Skeletal muscle tissue (tissue), 4 donors: Measurements from ENCODE around the gene NF1. TPM values are rescaled to one million over a fixed set of nuclear protein-coding genes. Genes with fewer than 3 reads are reported as not detected.

Source experiments
- H3K27ac ChIP-seq: one replicate; pipeline ENCODE4 v1.7.0; 2013; ENCODE audit warnings: mild to moderate bottlenecking, low read depth, low read length, inconsistent platforms
- H3K27me3 ChIP-seq, 3 donors: one replicate each; pipeline ENCODE4 v1.7.0; 2013; ENCODE audit warnings: low read length in 3 of 3; ENCODE audit not compliant: control insufficient read depth in 3 of 3, insufficient read depth in 3 of 3
- H3K36me3 ChIP-seq, 3 donors: one replicate each; pipeline ENCODE4 v1.7.0; 2013; ENCODE audit warnings: low read length in 3 of 3; ENCODE audit not compliant: control insufficient read depth in 3 of 3, insufficient read depth in 3 of 3
- H3K4me1 ChIP-seq, 3 donors: one replicate each; pipeline ENCODE4 v1.7.0; 2013; ENCODE audit warnings: low read length in 3 of 3, mild to moderate bottlenecking in 3 of 3; ENCODE audit not compliant: control insufficient read depth in 3 of 3, insufficient read depth in 3 of 3
- H3K4me3 ChIP-seq, 3 donors: one replicate each; pipeline ENCODE4 v1.7.0; 2013; ENCODE audit warnings: low read length in 3 of 3
- H3K9ac ChIP-seq, 3 donors: one replicate each; pipeline ENCODE4 v1.7.0; 2013; ENCODE audit warnings: low read length in 3 of 3, mild to moderate bottlenecking in 3 of 3, moderate library complexity in 2 of 3, low read depth in 1 of 3
- H3K9me3 ChIP-seq, 3 donors: one replicate each; pipeline ENCODE4 v1.7.0; 2013; ENCODE audit warnings: low read length in 3 of 3; ENCODE audit not compliant: control insufficient read depth in 3 of 3
- total RNA-seq: library from RNA; depleted of rRNA; stranded (reverse); fragments of >200 nt; gene quantifications from one replicate; pipeline ENCODE4 v1.2.3, GENCODE V29; 2014
- donor health status: Osteomylitis.

The NF1 gene
- total RNA-seq, 1 donor from 2014 or later: 76.2 TPM

- H3K4me1 ChIP-seq: peaks cover 8 to 21% (median 14%) of the 10 kb centered on the region in 3 donors
- H3K27me3 ChIP-seq: no peaks in the 10 kb centered on the region
- H3K27ac ChIP-seq: no peak overlapping the region
- no peak overlapping the region for H3K4me3 ChIP-seq
- H3K9me3 ChIP-seq: no peaks in the 10 kb centered on the region
- no peaks in the 10 kb centered on the region for H3K36me3 ChIP-seq
- no peak overlapping the region for H3K9ac ChIP-seq
Measured at GRCh38 chr17:31126318-31126717, 31.5 kb downstream of the NF1 start.

GRCh38 chr17:31128241-31128640 lies 33.5 kb downstream of the NF1 start:
- no peaks in the 10 kb centered on the region for H3K36me3 ChIP-seq
- H3K9me3 ChIP-seq: no peaks in the 10 kb centered on the region
- H3K27me3 ChIP-seq: no peaks in the 10 kb centered on the region
- no peak overlapping the region for H3K4me3 ChIP-seq
- H3K27ac ChIP-seq: no peak overlapping the region
- H3K4me1 ChIP-seq: peaks cover 9 to 17% (median 10%) of the 10 kb centered on the region in 3 donors
- no peak overlapping the region for H3K9ac ChIP-seq

- Histone ChIP-seq H3K27ac (no peak overlapping the region), H3K9ac (peak overlapping the region in 2 of 3 donors; percentile 16 to 27), H3K36me3 (no peaks in the 10 kb centered on the region), H3K4me3 (no peak overlapping the region), H3K4me1 (peaks cover 9 to 17% (median 10%) of the 10 kb centered on the region in 3 donors), H3K27me3 (no peaks in the 10 kb centered on the region), H3K9me3 (no peaks in the 10 kb centered on the region)
Measured at GRCh38 chr17:31130286-31131224, 35.8 kb downstream of the NF1 start.

GRCh38 chr17:31131299-31131698 lies 36.5 kb downstream of the NF1 start:
- Histone ChIP-seq H3K27ac (no peak overlapping the region), H3K9me3 (no peaks in the 10 kb centered on the region)

GRCh38 chr17:31132977-31133376 lies 38.2 kb downstream of the NF1 start:
- H3K9ac ChIP-seq: no peak overlapping the region
- H3K9me3 ChIP-seq: no peaks in the 10 kb centered on the region
- H3K36me3 ChIP-seq: peaks cover 0 to 2% (median 0%) of the 10 kb centered on the region in 3 donors

More at GRCh38 chr17:31131299-31131698, 36.5 kb downstream of the NF1 start:
- H3K4me1 ChIP-seq: peaks cover 9 to 17% (median 10%) of the 10 kb centered on the region in 3 donors
- H3K36me3 ChIP-seq: no peaks in the 10 kb centered on the region
- H3K4me3 ChIP-seq: no peak overlapping the region
- H3K27me3 ChIP-seq: no peaks in the 10 kb centered on the region
- peak overlapping the region in 1 of 3 donors; percentile 27 for H3K9ac ChIP-seq

GRCh38 chr17:31134576-31134975 lies 39.8 kb downstream of the NF1 start:
- no peaks in the 10 kb centered on the region for H3K27me3 ChIP-seq
- H3K9me3 ChIP-seq: no peaks in the 10 kb centered on the region
- H3K27ac ChIP-seq: no peak overlapping the region
- peaks cover 0 to 2% (median 0%) of the 10 kb centered on the region in 3 donors for H3K36me3 ChIP-seq
- H3K4me3 ChIP-seq: no peak overlapping the region
- peaks cover 9 to 14% (median 10%) of the 10 kb centered on the region in 3 donors for H3K4me1 ChIP-seq
- H3K9ac ChIP-seq: no peak overlapping the region

More at GRCh38 chr17:31132977-31133376, 38.2 kb downstream of the NF1 start:
- Histone ChIP-seq H3K27me3 (no peaks in the 10 kb centered on the region), H3K27ac (no peak overlapping the region), H3K4me3 (no peak overlapping the region), H3K4me1 (peaks cover 9 to 17% (median 10%) of the 10 kb centered on the region in 3 donors)

- H3K9ac ChIP-seq: no peak overlapping the region
- H3K4me1 ChIP-seq: peaks cover 0 to 2% (median under 1%) of the 10 kb centered on the region in 3 donors
- no peaks in the 10 kb centered on the region for H3K9me3 ChIP-seq
- H3K27me3 ChIP-seq: no peaks in the 10 kb centered on the region
- peaks cover 0 to 2% (median 0%) of the 10 kb centered on the region in 3 donors for H3K36me3 ChIP-seq
- no peak overlapping the region for H3K4me3 ChIP-seq
- H3K27ac ChIP-seq: no peak overlapping the region
Measured at GRCh38 chr17:31136319-31136718, 41.5 kb downstream of the NF1 start.

- no peaks in the 10 kb centered on the region for H3K9me3 ChIP-seq
- no peak overlapping the region for H3K9ac ChIP-seq
- no peaks in the 10 kb centered on the region for H3K27me3 ChIP-seq
Measured at GRCh38 chr17:31140111-31140510, 45.3 kb downstream of the NF1 start.

GRCh38 chr17:31144428-31144827 lies 49.7 kb downstream of the NF1 start:
- H3K4me1 ChIP-seq: no peaks in the 10 kb centered on the region
- no peak overlapping the region for H3K27ac ChIP-seq
- H3K4me3 ChIP-seq: no peak overlapping the region
- no peaks in the 10 kb centered on the region for H3K36me3 ChIP-seq
- no peak overlapping the region for H3K9ac ChIP-seq
- H3K9me3 ChIP-seq: no peaks in the 10 kb centered on the region
- H3K27me3 ChIP-seq: no peaks in the 10 kb centered on the region

More at GRCh38 chr17:31140111-31140510, 45.3 kb downstream of the NF1 start:
- no peak overlapping the region for H3K4me3 ChIP-seq
- H3K4me1 ChIP-seq: no peaks in the 10 kb centered on the region
- no peak overlapping the region for H3K27ac ChIP-seq
- H3K36me3 ChIP-seq: peaks cover 0 to 2% (median 0%) of the 10 kb centered on the region in 3 donors

- Histone ChIP-seq H3K9me3 (no peaks in the 10 kb centered on the region), H3K27me3 (no peaks in the 10 kb centered on the region), H3K27ac (no peak overlapping the region), H3K9ac (no peak overlapping the region), H3K36me3 (no peaks in the 10 kb centered on the region), H3K4me3 (no peak overlapping the region), H3K4me1 (no peaks in the 10 kb centered on the region)
Measured at GRCh38 chr17:31144836-31145235, 50.1 kb downstream of the NF1 start.
